Retina (tissue), 1 donor: ENCODE results near the gene DPH7.
A peak's percentile ranks its signal among the peaks of the same experiment; 100 is the strongest.
"Not testable (repeated sequence)": the region's sequence is repeated elsewhere in the genome, so short reads cannot be mapped to it uniquely, and the experiment has no call there.

Experiments
- DNase-seq: peaks from one replicate; pipeline ENCODE4 v3.0.0-alpha.2; 2016

DPH7 gene

DNA sequence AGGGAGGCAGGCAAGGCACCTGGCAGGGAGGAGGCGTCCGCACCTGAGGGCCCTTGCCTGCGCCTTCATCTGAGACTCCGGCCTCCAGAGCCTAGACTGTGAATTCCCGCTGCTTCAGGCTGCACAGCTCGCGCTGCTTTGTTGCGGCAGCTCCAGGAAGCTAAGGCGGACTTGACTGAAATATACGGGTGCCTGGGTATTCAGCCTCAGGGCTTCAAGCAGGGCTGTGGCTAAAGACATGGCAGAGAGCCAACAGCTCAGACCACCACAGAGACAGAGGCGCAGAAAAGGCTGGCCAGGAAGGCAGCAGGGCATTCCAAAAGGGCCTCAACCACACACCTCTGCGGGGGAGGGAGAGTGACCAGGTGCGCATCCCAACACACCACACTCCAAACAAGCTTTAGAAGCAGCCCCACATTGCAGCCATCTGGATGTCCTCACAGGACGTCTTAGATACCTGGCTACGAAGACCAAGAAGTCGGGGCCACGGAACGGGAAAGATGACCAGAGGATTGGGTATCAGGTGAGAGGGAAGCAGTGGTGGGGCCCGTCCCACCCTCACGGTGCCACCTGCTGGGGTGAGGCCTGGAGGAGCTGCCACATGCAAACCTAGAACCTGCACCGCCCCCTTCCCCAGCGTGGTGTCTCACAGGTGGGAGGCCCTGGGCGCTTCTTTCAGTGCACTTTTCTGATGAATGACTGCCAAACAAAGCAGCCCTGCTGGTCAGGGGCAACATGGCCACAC lies 1.7 kb upstream of the DPH7 start:
- no peak for DNase-seq

DNA sequence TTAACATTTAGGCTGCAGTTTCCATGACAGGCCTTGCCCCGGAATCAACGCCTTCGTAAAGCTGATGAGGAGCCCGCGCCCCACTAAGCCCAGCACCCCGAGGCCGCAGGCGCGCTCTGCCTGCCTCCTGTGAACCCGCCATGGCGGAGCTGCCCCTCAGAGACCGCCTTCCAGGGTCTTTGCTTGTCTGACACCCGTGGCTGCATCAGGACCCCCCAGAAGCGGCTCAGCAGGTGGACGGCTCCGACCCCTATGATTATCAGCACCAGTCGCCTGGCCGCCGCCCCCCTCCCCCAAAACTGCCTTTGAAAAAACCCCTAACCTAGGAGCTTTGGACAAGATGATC lies 507 bp upstream of the DPH7 start:
- no peak for DNase-seq

DNA sequence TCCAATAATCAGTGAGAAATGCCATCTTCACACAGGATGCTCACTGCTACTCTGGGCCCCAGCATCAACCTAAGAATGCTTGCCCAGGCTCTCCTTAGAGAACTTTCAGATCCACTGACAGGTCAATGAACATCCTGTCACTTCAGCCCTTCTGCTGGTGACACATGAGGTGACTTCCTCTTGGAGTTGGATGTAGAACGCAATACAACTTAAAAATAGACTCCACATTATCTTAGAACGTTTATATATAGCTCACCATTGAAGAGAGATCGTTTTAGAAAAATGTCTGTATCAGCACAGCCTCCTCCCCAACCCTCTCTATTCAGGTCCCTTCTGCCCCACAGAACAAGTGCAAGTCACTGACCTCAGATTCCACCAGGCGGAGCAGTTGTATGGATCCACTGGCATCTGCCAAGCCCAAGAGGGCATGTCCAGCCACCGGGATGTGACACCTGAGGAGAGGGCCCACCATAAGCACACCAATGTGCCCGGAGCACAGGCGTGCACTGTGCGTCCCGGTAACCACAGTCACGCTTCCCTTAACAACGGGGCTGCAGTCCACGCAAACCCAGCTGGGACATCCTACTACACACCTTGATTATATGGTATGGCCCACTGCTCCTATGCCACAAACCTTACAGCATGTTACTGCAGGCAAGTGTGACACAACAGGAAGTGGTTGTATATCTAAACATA lies 2.9 kb downstream of the DPH7 start:
- no peak for DNase-seq

- no peak for DNase-seq
Measured at GRCh38 chr9:137575364-137575715, 3.4 kb downstream of the DPH7 start.

DNA sequence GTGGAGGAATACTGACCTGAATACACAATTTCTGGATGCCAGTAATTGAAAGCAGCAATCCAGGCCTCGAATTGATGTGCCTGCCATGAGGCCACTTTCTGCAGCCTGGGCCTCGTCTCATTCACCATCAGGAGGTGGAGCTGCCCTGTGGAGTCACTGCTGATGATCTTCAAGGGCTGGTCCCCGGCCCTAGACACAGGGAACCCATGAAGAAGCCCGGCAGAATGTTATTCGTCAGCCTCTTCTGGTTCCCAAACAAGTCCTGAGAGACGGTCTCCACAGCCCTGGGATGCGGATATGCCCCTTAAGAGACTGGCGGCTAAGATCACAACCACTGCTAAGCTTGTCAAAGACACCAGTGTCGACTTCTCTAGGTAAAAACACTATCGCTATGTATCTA lies 4.5 kb downstream of the DPH7 start:
- no peak for DNase-seq

GRCh38 chr9:137570566-137570965 lies 8.2 kb downstream of the DPH7 start:
- no peak for DNase-seq

- no peak for DNase-seq
Measured at GRCh38 chr9:137569609-137570203, 9.0 kb downstream of the DPH7 start.

DNA sequence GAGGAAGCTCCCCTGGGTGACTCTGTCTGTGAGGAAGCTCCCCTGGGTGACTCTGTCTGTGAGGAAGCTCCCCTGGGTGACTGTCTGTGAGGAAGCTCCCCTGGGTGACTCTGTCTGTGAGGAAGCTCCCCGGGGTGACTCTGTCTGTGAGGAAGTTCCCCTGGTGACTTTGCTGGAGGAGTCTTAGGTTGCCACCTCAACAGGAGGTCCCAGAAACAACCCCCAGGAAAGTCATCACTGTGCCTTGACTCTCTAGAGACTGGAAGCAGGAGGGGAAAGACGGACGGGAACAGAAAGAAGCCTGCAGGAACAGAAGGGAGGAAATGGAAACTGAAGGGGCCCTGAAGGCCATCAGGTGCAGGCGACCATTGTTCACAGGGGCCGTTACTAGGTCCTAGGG lies 10.3 kb downstream of the DPH7 start:
- DNase-seq: not testable (repeated sequence)

DNA sequence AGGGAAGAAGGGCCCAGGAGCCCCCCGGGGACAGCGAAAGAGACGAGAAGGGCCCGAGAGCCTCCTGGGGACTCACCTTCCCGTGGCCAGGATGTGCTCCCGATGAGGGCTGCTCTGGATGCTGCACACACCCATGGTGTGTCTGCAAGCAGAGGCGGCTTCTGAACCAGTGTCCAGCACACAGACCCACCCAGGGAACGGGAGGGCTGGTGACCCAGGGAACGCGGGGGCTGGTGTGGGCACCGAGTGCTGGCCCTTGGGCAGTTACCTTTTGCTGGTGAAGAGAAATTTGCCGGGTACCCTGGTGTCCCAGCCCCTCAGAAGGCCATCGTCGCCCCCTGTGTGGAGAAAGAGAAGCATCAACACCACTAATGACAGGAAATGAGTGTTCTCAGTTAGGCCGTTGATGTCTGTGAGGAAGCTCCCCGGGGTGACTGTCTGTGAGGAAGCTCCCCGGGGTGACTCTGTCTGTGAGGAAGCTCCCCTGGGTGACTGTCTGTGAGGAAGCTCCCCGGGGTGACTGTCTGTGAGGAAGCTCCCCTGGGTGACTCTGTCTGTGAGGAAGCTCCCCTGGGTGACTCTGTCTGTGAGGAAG lies 13.8 kb downstream of the DPH7 start:
- DNase-seq: no peak

- DNase-seq: no peak
Measured at GRCh38 chr9:137564134-137564533, 14.6 kb downstream of the DPH7 start.

DNA sequence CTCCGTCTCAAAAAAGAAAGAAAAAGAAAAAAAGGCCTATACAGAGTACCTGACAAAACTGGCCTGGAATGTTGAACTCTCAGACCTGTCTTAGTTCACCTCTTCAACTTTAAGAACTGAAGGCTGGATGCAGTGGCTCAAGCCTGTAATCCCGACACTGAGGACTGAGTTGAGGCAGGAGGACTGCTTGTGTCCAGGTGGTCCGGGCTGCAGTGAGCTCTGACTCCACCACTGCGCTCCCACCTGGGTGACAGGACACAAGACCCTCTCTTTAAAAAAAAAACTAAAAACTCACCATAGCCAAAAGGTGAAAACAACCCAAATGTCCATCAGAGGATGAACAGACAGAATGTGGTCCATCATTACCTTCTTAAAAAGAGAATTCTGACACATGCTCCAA lies 20.6 kb downstream of the DPH7 start:
- no peak for DNase-seq

GRCh38 chr9:137556069-137556838 lies 22.5 kb downstream of the DPH7 start:
- DNase-seq: no peak

GRCh38 chr9:137555179-137555578 lies 23.5 kb downstream of the DPH7 start:
- DNase-seq: no peak

DNA sequence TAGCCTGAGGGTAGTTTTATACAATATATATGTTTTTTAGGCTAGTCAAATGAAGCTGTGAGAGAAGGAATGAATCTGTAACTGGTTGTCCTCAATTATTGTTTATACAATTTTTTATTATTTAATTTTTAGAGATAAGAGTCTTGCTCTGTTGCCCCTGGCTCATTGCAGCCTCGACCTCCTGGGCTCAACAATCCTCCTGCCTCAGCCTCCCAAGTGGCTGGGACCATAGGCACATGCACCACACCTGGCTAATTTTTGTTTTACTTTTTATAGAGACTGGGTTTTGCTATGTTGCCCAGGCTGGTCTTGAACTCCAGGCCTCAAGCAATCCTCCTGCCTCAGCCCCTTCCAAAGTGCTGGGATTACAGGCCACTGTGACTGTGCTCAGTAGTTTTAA lies 24.4 kb downstream of the DPH7 start:
- no peak for DNase-seq

- not testable (repeated sequence) for DNase-seq
Measured at GRCh38 chr9:137553654-137554053, 25.1 kb downstream of the DPH7 start.

- no peak for DNase-seq
Measured at GRCh38 chr9:137552022-137552768, 26.5 kb downstream of the DPH7 start.

- DNase-seq: peak; percentile 86
Measured at GRCh38 chr9:137551264-137552021, 27.3 kb downstream of the DPH7 start, which contains the start of gene MRPL41. Gene MRPL41, plus strand, starts transcription at chr9:137551879. Its CDS starts 203 bp downstream, at chr9:137552082.

GRCh38 chr9:137550958-137551263 lies 27.8 kb downstream of the DPH7 start:
- DNase-seq: not testable (repeated sequence)

GRCh38 chr9:137550231-137550621 lies 28.5 kb downstream of the DPH7 start, which contains the start of gene PNPLA7:
Gene PNPLA7, minus strand, starts transcription at chr9:137550402. Its CDS starts 205 bp downstream, at chr9:137550197.
- DNase-seq: peak; percentile 63

- DNase-seq: no peak
Measured at GRCh38 chr9:137547687-137548543, 30.8 kb downstream of the DPH7 start.

DNA sequence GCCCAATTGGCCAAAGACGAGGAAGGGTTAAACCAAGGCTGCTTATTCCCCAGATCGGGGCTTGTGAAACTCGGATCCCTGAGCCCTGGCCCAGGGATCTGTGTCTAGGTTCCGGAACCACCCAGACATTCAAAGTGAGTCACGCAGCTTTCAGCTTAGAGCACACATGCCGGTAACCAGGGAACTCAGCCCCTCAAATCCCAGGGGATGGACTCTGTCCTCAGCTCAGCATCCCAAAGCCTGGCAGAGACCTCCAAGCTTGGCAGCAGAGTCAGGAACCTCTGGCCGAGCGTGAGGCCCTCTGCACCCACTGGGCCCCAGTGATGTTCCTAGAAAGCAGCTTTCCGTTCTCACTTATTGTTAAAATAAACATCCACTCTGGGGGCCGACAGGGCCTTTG lies 33.6 kb downstream of the DPH7 start:
- DNase-seq: no peak
